ENCODE data around the gene MPL. TPM values are rescaled to one million over a fixed set of nuclear protein-coding genes. Genes with fewer than 3 reads are reported as not detected.

Gene MPL
- total RNA-seq, 1 donor from 2014 or later = 0.40 TPM

DNA sequence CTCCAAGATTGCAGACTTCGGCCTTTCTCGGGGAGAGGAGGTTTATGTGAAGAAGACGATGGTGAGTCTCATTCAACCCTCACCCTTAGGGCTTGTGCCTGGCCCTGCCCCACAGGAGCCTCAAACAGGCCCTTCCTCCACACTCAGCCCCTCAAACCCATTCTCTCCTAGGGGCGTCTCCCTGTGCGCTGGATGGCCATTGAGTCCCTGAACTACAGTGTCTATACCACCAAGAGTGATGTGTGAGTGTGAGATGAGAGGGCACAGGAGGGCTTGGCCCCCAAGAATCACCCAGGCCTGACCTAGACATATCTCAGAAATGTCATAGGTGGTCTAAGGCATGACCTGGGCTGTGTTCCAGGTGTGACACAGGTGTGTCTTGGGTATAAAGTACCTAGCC lies 18.3 kb upstream of the MPL start:
- DNase-seq (ENCODE audit: low spot score) = peak; percentile 19
- peak; percentile 12 for ATAC-seq

DNA sequence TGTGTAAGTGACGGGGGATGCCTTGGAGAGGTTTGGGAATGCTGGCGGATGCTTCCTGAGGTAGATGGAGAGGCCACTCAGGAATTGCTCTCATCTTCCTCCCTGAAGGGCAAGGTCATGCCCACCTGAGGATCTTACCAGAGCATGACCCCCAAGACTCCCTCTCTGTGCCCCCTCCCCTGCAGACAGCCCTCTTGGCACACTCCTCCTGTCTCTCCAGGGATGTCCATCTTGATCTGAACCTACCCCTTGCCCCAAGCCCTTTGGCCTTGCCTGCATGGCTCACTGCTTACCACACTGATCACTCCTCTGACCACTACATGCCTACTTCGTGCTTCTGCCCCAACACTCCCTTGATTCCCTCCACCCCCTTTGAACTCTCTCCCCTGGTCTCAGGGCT lies 17.9 kb upstream of the MPL start:
- DNase-seq (ENCODE audit: low spot score) (peak; percentile 30), ATAC-seq (no peak)
- intact Hi-C loops (cut with DNase I) = no loop called here

More for the DNA sequence above, 18.3 kb upstream of the MPL start:
- intact Hi-C loops (cut with DNase I) = no loop called here

DNA sequence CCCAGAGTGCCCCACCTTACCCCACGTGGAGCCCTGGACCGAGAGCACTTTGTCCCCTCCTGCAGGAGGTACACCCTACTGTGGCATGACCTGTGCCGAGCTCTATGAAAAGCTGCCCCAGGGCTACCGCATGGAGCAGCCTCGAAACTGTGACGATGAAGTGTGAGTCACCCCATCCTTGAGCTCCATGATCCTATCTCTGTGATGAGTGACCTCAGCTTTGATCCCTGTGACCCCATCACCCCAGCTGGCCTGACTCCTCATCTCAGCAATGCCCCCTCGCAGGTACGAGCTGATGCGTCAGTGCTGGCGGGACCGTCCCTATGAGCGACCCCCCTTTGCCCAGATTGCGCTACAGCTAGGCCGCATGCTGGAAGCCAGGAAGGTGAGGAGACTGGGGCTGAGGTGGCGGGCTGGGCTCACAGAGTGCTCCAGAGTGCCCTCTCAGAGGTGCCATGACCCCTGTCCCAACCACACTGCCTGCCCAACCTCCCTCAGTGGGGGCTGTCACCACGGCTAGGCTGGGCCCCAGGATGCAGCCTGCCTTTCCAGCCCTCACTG lies 16.2 kb upstream of the MPL start:
- intact Hi-C loops (cut with DNase I) = no loop called here
- DNase-seq (ENCODE audit: low spot score) = peak; percentile 49
- no peak for ATAC-seq

DNA sequence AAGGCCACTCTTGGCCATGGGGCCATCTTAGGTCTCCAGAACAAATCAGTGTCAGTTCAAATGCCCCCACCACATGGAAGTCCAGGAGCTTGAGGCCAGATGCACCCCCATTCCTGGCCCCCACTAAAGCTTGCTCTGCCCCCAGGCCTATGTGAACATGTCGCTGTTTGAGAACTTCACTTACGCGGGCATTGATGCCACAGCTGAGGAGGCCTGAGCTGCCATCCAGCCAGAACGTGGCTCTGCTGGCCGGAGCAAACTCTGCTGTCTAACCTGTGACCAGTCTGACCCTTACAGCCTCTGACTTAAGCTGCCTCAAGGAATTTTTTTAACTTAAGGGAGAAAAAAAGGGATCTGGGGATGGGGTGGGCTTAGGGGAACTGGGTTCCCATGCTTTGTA lies 15.1 kb upstream of the MPL start:
- DNase-seq (ENCODE audit: low spot score) (peak; percentile 19), ATAC-seq (no peak)
- intact Hi-C loops (cut with DNase I) = no loop called here

DNA sequence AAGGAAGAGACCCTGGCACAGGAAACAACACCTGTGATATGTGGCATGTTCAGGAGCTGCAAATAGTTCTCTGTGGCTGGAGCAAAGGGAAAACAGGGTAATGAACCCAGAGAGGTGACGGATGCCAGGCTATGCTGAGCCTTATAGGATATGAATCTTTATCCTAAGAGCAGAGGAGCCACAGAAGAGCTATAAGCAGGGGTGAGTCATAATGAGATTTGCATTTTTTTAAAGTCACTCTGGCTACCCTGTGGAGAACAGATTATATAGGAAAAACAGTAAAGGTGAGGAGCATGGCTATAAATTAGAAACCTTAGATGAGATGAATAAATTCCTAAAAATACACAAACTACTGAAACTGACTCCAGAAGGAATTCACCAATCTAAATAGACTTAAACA lies 12.8 kb upstream of the MPL start:
- DNase-seq (ENCODE audit: low spot score) = no peak
- no peak for ATAC-seq
- intact Hi-C loops (cut with DNase I) = no loop called here

DNA sequence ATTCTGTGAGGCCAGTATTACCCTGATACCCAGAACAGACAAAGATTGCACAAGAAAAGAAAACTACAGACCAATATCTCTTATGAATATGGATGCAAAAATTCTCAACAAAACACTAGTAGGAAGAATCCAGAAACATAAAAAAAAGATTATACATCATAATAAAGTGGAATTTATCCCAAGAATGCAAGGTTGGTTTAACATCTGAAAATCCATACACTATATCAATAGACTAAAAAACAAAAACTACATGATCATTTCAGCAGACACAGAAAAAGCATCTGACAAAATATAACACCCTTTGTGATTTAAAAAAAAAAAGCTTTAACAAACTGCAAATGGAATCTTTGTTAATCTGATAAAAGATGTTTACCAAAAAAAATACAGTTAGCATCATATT lies 12.2 kb upstream of the MPL start:
- ATAC-seq = no peak
- DNase-seq (ENCODE audit: low spot score) = no peak
- intact Hi-C loops (cut with DNase I) = no loop called here

DNA sequence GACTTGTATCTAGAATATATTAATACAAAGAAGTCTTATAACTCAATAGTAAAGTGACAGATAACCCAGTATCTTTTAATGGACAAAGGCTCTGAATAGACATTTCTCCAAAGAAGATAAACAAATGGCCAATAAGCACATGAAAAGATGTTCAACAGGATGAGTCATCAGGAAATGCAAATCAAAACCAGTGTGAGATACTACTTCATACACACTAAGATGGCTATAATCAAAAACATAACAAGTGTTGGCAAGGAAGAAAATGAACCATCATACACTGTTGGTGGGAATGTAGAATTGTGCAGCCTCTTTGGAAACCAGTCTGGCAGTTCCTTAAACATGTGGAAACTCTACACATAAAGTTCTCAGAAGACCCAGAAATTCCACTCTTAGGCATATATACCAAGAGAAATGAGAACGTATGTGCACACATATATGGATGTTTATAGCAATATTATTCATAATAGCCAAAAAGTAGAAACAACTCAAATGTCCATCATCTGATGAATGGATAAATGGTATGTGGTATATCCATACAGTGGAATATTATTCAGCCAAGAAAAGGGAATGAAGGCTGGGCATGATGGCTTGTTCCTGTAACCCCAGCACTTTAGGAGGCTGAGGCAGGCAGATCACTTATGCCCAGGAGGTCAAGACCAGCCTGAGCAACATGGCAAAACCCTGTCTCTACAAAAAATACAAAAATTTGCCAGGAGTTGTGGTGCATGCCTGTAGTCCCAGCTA lies 9.9 kb upstream of the MPL start:
- no peak for ATAC-seq
- DNase-seq (ENCODE audit: low spot score) = no peak
- intact Hi-C loops (cut with DNase I) = no loop called here

DNA sequence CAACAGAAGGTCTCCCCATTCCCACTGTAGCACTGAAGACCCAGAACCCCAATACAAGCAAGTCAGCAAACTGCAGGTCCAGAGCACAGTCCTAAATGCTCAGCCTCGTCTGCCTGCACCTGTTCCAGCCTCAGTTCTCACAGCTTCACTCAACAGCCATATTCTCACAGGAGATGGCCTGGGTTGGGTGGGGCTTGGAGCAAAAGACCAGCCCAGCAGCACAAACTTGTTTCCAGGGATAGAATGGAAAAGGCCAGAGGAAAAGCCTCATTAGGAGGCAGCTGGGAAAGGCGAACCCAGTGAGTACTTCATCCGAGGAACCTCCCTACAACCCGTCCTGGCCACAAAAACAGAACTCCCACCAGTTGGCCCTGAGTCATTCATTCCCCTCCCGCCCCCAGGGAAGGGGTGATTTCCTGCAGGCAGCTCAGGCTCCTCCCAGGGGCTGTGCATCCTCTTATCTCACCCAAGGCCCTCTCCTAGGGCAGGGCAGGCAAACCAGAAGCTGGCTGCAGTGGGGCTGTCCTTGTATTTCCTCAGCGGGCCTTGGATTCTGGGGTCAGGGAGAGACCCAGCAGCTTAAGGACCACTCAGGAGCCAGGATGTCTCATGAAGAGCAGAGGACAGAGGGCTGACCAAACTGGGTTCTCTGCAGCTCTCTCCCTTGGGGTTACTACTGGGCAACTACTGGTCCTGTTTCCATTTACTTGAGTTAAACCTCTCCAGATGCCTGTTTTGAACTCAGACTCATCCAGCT lies 7.4 kb upstream of the MPL start:
- ATAC-seq = peak; percentile 55
- DNase-seq (ENCODE audit: low spot score) = no peak
- intact Hi-C loops (cut with DNase I) = no loop called here

DNA sequence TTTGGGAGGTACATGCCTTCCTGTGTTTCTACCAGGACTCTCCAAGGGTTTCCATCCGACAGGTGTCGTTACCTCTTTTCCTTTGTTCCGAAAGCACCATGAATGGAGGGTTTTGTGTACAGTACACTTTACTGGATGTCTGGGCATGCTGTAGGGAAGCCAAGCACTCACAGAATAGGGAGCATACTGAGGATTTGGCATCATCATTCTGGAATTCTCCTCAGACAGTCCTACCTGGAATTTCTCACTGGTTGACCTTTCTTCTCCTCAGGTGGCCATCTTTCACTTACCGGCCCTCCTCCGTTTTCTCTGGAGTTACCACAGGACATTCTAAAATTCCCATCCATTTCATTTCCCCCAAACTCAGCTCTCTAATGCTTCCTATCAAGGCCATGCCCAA lies 5.9 kb upstream of the MPL start:
- intact Hi-C loops (cut with DNase I) = no loop called here

DNA sequence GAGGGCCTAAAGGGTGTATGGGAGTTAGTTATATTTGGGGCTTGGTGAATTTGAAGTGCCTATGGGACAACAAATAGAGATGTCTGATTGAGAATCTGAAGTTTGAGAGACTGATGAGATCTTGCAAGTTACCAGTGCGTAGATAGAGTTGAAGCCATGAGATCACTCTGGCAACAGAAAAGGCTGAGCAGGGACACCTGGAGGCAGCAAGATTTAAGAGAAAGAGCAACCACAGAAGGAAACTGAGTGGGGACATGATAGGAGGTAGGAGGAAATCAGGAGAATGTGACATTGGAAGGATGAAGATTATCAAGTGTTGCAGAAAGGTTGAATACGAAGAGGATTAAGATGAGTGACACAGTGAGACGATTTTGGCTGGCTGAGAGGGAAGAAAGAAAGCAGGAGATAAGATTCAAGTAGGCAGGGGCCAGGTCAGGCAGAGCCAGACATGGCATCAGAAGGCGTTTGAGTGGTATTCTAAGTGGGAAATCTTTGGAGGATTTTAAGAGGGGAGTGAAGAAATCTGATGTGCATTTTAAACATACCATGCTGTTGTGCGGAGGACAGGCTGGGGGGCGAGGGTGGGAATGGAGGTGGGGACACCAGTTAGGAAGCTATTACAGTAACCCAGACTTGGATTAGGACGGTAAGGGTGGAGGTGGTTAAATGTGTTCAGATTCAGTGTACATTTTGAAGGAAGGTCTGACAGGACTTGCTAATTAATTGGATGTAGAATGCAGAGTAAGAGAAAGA lies 3.0 kb upstream of the MPL start:
- intact Hi-C loops (cut with DNase I) = no loop called here
- DNase-seq (ENCODE audit: low spot score) = no peak
- no peak for ATAC-seq

More for the DNA sequence above, 5.9 kb upstream of the MPL start:
- DNase-seq (ENCODE audit: low spot score) = no peak
- ATAC-seq = no peak

DNA sequence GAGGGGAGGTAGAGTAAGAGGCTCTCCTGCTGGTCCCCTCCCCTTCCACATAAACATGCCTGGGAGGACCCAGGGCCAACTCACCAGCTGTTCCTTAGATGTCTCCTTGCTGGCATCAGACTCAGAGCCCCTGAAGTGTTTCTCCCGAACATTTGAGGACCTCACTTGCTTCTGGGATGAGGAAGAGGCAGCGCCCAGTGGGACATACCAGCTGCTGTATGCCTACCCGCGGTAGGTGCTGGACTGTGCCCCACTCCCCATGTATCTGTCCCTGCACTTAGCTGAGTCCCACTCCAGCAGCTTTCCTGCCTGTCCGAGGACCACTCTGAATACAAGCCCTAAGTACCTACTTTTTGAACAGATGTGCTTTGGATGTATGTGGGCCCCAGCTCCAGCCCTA lies 383 bp downstream of the MPL start:
- intact Hi-C loops (cut with DNase I) = no loop called here
- no peak for DNase-seq (ENCODE audit: low spot score)
- no peak for ATAC-seq

DNA sequence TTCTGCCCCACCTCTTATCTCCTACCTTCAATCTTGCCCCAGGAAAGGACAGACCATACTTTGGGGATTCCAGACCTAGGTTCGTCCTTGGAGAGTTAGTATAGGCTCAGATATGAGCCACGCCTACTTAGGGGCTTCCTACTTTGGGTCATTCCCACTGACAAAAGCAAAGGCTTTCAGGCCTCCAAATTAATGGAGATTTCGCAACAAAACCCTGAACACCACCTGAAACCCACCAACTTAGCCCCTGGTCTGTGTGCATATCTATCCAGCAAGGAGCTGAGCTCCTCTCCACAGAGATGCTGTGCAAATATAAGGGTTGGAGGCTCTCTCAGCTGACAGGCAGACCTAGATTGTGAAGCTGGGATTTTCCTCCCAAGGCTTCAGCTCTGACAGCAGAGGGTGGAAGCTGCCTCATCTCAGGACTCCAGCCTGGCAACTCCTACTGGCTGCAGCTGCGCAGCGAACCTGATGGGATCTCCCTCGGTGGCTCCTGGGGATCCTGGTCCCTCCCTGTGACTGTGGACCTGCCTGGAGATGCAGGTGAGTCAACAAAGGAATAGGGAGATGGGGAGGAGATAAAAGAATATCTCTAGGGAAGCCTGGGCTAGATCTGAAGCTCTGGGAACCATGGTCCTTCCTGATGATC lies 2.1 kb downstream of the MPL start:
- no peak for DNase-seq (ENCODE audit: low spot score)
- ATAC-seq = no peak
- intact Hi-C loops (cut with DNase I) = no loop called here

DNA sequence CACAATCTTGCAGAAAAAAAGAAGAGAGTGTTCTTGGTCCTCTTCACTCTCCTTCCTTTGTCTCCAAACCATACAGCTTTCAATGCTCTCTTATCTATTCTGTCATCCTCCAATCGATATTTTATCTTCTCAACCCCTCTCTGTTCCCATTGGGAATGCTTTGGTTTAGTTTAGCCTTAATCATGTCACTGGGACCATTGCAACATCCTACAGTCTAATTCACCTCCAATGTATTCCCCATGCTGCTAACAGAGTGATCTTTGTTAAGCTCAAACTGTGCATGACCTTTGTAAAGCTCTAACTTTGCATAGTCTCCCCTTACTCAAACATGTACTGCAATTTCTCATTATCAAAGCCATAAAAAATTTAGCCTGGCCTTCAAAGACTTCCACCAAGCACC lies 2.9 kb downstream of the MPL start:
- no peak for ATAC-seq
- DNase-seq (ENCODE audit: low spot score) = no peak
- intact Hi-C loops (cut with DNase I) = no loop called here

DNA sequence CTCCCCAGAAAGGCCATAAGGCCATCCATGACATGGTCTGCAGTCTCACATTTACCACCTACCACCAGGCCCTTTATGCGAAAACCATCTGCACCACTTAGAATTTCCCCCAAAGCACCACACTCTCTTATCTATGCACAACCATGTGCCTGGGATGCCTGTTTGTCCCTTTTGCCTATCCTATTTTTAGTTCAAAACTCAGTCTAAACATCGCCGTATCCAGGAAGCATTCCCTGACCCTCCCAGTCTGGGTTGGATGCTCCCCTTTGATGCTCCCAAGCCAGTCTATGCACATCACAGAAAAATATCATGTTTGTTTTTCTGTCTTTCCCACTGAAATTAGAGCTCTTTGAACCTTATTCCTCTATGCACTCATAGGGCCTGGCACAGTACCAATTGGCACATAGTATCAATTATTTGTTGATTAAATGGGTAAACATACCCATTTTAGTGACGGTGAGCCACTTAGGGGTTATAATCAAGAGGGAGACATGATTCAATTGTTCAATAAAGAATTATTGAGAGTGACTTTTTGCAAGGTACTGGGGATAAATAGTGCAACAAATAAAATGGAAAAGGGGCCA lies 6.7 kb downstream of the MPL start:
- ATAC-seq = no peak
- intact Hi-C loops (cut with DNase I) = no loop called here
- no peak for DNase-seq (ENCODE audit: low spot score)

DNA sequence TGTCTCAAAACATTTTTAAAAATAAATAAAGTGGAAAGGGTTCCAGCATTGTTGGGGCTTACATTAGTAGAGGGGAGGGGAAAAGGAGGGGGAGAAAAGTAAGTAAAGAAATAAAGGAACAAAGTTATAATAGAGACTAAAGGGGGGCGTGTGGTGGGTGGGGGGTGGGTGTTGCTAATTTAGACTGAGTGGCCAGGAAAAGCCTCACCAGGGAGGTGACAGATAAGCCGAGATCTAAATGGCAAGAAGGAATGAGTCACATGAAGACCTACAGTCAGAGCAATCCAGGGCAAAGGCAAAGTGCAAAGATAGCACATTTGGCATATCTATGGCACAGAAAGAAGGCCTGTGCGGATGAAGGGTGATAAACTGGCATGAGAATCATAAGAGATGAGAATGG lies 7.5 kb downstream of the MPL start:
- intact Hi-C loops (cut with DNase I) = no loop called here
- no peak for ATAC-seq
- no peak for DNase-seq (ENCODE audit: low spot score)

DNA sequence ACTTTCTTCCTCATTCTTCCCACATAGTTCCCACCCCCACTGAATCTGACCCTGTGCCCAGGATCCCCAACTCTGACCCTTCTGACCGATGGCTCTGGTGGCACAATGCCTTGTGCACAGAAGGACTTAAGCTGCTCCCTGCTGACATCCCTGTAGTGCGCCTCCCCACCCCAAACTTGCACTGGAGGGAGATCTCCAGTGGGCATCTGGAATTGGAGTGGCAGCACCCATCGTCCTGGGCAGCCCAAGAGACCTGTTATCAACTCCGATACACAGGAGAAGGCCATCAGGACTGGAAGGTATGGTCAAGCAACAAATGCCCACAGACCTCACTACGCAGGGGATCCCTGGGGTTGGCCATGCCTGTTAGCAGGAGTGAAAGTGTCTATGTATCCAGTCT lies 9.0 kb downstream of the MPL start:
- ATAC-seq (no peak), DNase-seq (ENCODE audit: low spot score) (no peak)
- intact Hi-C loops (cut with DNase I) = no loop called here

DNA sequence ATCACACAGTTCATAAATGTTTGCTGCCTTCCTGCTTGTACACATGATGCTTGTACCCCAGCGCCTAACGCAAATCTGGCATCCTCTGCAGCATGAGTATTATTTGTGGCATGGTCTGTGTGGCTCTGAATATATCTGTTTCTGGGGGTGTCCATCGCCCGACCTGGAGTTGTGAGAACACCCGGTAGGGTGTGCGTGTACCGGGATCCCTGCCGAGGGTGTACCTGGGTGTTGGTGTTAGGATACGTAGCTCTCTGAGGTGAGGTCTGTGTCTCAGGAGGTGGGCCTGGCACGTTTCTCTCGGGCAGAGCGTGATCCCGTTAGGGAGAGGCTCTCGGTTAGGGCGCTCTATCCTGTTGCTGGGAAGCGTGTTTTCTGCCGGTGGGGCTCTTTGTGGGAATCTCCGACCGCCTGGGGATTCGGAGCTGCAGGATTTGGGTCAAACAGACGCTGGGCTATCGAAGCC lies 10.8 kb downstream of the MPL start:
- intact Hi-C loops (cut with DNase I) = no loop called here
- DNase-seq (ENCODE audit: low spot score) (no peak), ATAC-seq (peak; percentile 48)

DNA sequence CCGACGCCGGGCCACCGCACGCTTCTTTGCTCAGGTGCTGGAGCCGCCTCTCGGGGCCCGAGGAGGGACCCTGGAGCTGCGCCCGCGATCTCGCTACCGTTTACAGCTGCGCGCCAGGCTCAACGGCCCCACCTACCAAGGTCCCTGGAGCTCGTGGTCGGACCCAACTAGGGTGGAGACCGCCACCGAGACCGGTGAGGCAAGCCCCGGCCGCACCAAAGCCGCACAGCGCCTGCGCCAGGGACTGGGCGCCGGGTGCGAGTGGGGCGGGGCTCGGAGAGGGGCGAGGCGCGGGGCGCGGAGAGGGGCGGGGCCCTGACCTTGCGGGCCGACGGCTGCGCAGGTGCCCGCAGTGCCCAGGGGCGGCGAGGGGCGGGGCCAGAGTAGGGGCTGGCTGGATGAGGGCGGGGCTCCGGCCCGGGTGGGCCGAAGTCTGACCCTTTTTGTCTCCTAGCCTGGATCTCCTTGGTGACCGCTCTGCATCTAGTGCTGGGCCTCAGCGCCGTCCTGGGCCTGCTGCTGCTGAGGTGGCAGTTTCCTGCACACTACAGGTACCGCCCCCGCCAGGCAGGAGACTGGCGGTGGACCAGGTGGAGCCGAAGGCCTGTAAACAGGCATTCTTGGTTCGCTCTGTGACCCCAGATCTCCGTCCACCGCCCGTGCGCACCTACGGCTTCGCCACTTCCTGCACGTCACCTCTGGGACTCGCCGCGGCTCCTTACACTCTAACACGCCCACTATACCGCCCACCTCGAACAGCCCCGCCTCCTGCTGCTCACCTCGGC lies 11.4 kb downstream of the MPL start:
- DNase-seq (ENCODE audit: low spot score) = peak; percentile 81
- peak; percentile 87 for ATAC-seq
- intact Hi-C loops (cut with DNase I) = no loop called here

Measured in sciatic nerve (tissue), 2 donors.